K562 (cell line): ENCODE measurements around the gene CELF4. TPM values are rescaled to one million over a fixed set of nuclear protein-coding genes. Genes with fewer than 3 reads are reported as not detected.

Experiments
- ATAC-seq: fragments of 200-7000 bp; cut with Tn5 transposase; 3 replicates; pipeline ENCODE4 v1.9.1; 2020; ENCODE audit warnings: moderate library complexity
- BruUV-seq: library from RNA; stranded (reverse); fragments of 400-500 nt; replicated peaks from 2 replicates; lab custom pipeline; 2021; lab: Mats Ljungman, UMichigan
- CTCF ChIA-PET: fragments of 300-600 bp; formaldehyde crosslinking; extraction: SDS; loops from one replicate; lab custom pipeline; 2021; ENCODE audit warnings: low intra/inter-chr PET ratio; lab: Yijun Ruan, JAX
- POLR2A ChIA-PET: fragments of 300-600, 350-650 bp; sonication (Branson Sonifier 250); formaldehyde crosslinking; extraction: SDS; loops from one replicate; lab custom pipeline; 2021; ENCODE audit warnings: antibody characterized with exemption, inconsistent platforms; lab: Yijun Ruan, JAX
- DNase-seq, 4 experiments: peaks; one replicate each; pipeline versions ENCODE4 v3.0.0 to v3.0.0-alpha.2; 2011 to 2018; ENCODE audit warnings: low spot score in 3 of 4, mixed read lengths in 3 of 4; ENCODE audit errors: extremely low read depth in 1 of 4
- FAIRE-seq: peaks from 2 replicates; lab custom pipeline; 2011; peaks lifted over from hg19 to GRCh38; lab: Jason Lieb, UNC
- H2AFZ ChIP-seq: 2 replicates; pipeline ENCODE4 v1.6.0; 2011; ENCODE audit warnings: low read depth, low read length, control low read depth, inconsistent platforms
- H3K27ac ChIP-seq: fragments of 200-600 bp; 3 replicates; pipeline ENCODE4 v1.8.0; 2011; ENCODE audit warnings: low read depth, mild to moderate bottlenecking, control low read depth, inconsistent platforms, low read length, moderate library complexity, mixed read lengths; ENCODE audit errors: extremely low read depth
- H3K27me3 ChIP-seq, 2 experiments: fragments of 300-600 bp in 1 of 2; 2 replicates in 1 of 2; 3 replicates in 1 of 2; pipeline versions ENCODE4 v1.6.0 to v1.8.0; 2011; ENCODE audit warnings: inconsistent platforms in 2 of 2, low read length in 2 of 2, mild to moderate bottlenecking in 1 of 2, mixed read lengths in 1 of 2, moderate library complexity in 1 of 2; ENCODE audit not compliant: control insufficient read depth in 2 of 2, insufficient read depth in 2 of 2
- H3K36me3 ChIP-seq: fragments of 300-600 bp; 3 replicates; pipeline ENCODE4 v1.8.0; 2011; ENCODE audit warnings: mild to moderate bottlenecking, low read length, inconsistent platforms; ENCODE audit not compliant: control insufficient read depth, insufficient read depth
- H3K4me1 ChIP-seq, 2 experiments: fragments of 200-600 bp in 1 of 2; replicated peaks in 1 of 2; 2 replicates in 1 of 2; 3 replicates in 1 of 2; pipeline versions ENCODE4 v1.5.1 to v1.8.0; 2011; ENCODE audit warnings: inconsistent platforms in 2 of 2, low read length in 2 of 2, mild to moderate bottlenecking in 1 of 2, mixed read lengths in 1 of 2, moderate library complexity in 1 of 2; ENCODE audit not compliant: control insufficient read depth in 2 of 2, insufficient read depth in 2 of 2
- H3K4me2 ChIP-seq: 2 replicates; pipeline ENCODE4 v1.6.1; 2011; ENCODE audit warnings: low read length, control low read depth, inconsistent platforms, mixed read lengths; ENCODE audit not compliant: insufficient read depth
- H3K4me3 ChIP-seq: fragments of 200-600 bp; sonication (generic), shearing (Covaris generic); 2 replicates; pipeline ENCODE4 v1.5.1; 2016; ENCODE audit warnings: control low read depth, inconsistent platforms
- H3K79me2 ChIP-seq: fragments of 200-600 bp; 3 replicates; pipeline ENCODE4 v1.8.0; 2011; ENCODE audit warnings: low read length, inconsistent platforms; ENCODE audit not compliant: control insufficient read depth, insufficient read depth
- H3K9ac ChIP-seq, 2 experiments: 2 replicates each; pipeline versions ENCODE4 v1.6.0 to v1.6.1; 2011; ENCODE audit warnings: low read depth in 2 of 2, low read length in 2 of 2, control low read depth in 1 of 2, inconsistent platforms in 1 of 2, mild to moderate bottlenecking in 1 of 2, mixed read lengths in 1 of 2; ENCODE audit not compliant: insufficient read depth in 1 of 2
- H3K9me1 ChIP-seq: one replicate; pipeline ENCODE4 v1.6.0; 2011; ENCODE audit warnings: inconsistent platforms, mild to moderate bottlenecking, low read length, moderate library complexity; ENCODE audit not compliant: control insufficient read depth, insufficient read depth
- H3K9me3 ChIP-seq: replicated peaks from 2 replicates; pipeline ENCODE4 v1.5.1; 2011; ENCODE audit warnings: low read depth, low read length, inconsistent platforms; ENCODE audit not compliant: control insufficient read depth, insufficient read depth
- H4K20me1 ChIP-seq: replicated peaks from 2 replicates; pipeline ENCODE4 v1.6.1; 2011; ENCODE audit warnings: low read length, inconsistent platforms, mixed read lengths; ENCODE audit not compliant: control insufficient read depth, insufficient read depth
- COPS2 ChIP-seq: fragments of 450-650 bp; conservative IDR thresholded peaks from 2 replicates; pipeline ENCODE4 v1.6.1; 2016; ENCODE audit warnings: mild to moderate bottlenecking, moderate library complexity
- ELK3 ChIP-seq: fragments of 450-650 bp; formaldehyde crosslinking; IDR thresholded peaks from 2 replicates; pipeline ENCODE4 v1.4.0; 2020; ENCODE audit warnings: mild to moderate bottlenecking
- HCFC1 ChIP-seq: IDR thresholded peaks from 2 replicates; pipeline ENCODE4 v1.6.1; 2012; ENCODE audit warnings: low read depth, low read length, improper control_type of control experiment
- HOXB6 ChIP-seq: fragments of 250-450 bp; sonication (Bioruptor Pico); IDR thresholded peaks from 2 replicates; pipeline ENCODE4 v1.5.1; 2022; ENCODE audit warnings: mild to moderate bottlenecking, borderline replicate concordance
- HSF4 ChIP-seq: fragments of 250-450 bp; sonication (Bioruptor Pico); IDR thresholded peaks from 2 replicates; pipeline ENCODE4 v2.1.2; 2022; ENCODE audit warnings: mild to moderate bottlenecking, moderate library complexity, borderline replicate concordance
- KLF10 ChIP-seq: fragments of 250-450 bp; sonication (Bioruptor Pico); IDR thresholded peaks from 2 replicates; pipeline ENCODE4 v1.6.1; 2021; ENCODE audit warnings: matching md5 sums
- NFYB ChIP-seq: IDR thresholded peaks from 2 replicates; pipeline ENCODE4 v1.6.1; 2011; ENCODE audit warnings: mild to moderate bottlenecking, moderate library complexity; ENCODE audit not compliant: insufficient read length; ENCODE audit errors: extremely low read depth
- PHTF2 ChIP-seq: fragments of 250-450 bp; sonication (Bioruptor Pico); IDR thresholded peaks from 2 replicates; pipeline ENCODE4 v1.5.0; 2021; ENCODE audit warnings: mild to moderate bottlenecking
- ZNF175 ChIP-seq: fragments of 200-800 bp; sonication (Bioruptor generic); IDR thresholded peaks from 2 replicates; pipeline ENCODE4 v1.6.1; 2016; ENCODE audit warnings: low read depth, mild to moderate bottlenecking, missing genetic modification characterization, missing compliant biosample characterization
- ZNF184 ChIP-seq: sonication (generic); formaldehyde crosslinking; IDR thresholded peaks from 2 replicates; pipeline ENCODE4 v1.5.0; 2020; ENCODE audit warnings: missing genetic modification reagents
- ZNF695 ChIP-seq: fragments of 450-650 bp; formaldehyde crosslinking; IDR thresholded peaks from 2 replicates; pipeline ENCODE4 v1.4.0; 2020; ENCODE audit warnings: mild to moderate bottlenecking, moderate library complexity
- WGBS: fragments of 100-300 bp; shearing (Covaris generic); methylation state at CpG from one replicate; pipeline ENCODE4 v1.1.6; 2016; ENCODE audit warnings: low coverage, mixed read lengths; ENCODE audit not compliant: insufficient coverage; ENCODE audit errors: missing lambda C conversion rate; 5-methylcytosine and 5-hydroxymethylcytosine counted together
- in situ Hi-C: fragments of 300-500 bp; cut with MboI; formaldehyde crosslinking; loops from 4 replicates; pipeline ENCODE4 v1.15.0; 2018; ENCODE audit warnings: inconsistent platforms, mixed read lengths
- intact Hi-C: fragments of 100-400 bp; cut with micrococcal nuclease; formaldehyde crosslinking; loops from 2 replicates; pipeline ENCODE4 v1.14.2; 2022
- polyA plus RNA-seq, 8 experiments: library from polyadenylated mRNA; depleted of rRNA in 4 of 8; stranded (reverse) in 5 of 8; unstranded in 3 of 8; fragments of >200 nt; fragmentation: Nextera tagmentation in 2 of 8; fragmentation: Illumina TruSeq in 1 of 8; extraction: Ambion mirVana in 2 of 8; extraction: Trizol in 1 of 8; gene quantifications; 2 replicates each; pipeline versions ENCODE4 v1.2.1 to v1.2.3, GENCODE V29; 2011 to 2014; ENCODE audit warnings: inconsistent platforms in 1 of 8, missing spikeins in 1 of 8
- total RNA-seq, 7 experiments: library from RNA; depleted of rRNA in 6 of 7; stranded (reverse); fragments of >200 nt in 6 of 7; fragmentation: Illumina TruSeq in 2 of 7; extraction: Trizol in 2 of 7; gene quantifications; 2 replicates each; pipeline versions ENCODE4 v1.2.1 to v1.2.3, GENCODE V29; 2011 to 2021; ENCODE audit warnings: low replicate concordance in 1 of 7
- TF ChIP-seq, protein P1 (sequence below), 2 experiments: fragments of 450-650 bp; IDR thresholded peaks; 2 replicates each; pipeline ENCODE4 v1.6.1; 2016
- TF ChIP-seq, protein P2 (sequence below): IDR thresholded peaks from 2 replicates; pipeline ENCODE4 v1.6.1; 2011; ENCODE audit warnings: borderline replicate concordance, low read depth, mild to moderate bottlenecking, moderate library complexity, low read length; ENCODE audit not compliant: insufficient read depth, poor library complexity, severe bottlenecking
- TF ChIP-seq, protein P3 (sequence below): fragments of 250-450 bp; sonication (Bioruptor Pico); IDR thresholded peaks from 2 replicates; pipeline ENCODE4 v1.4.0; 2020

The CELF4 gene
- total and polyA plus RNA-seq, 9 of the 15 experiments (the other 6 are each of a cell fraction or from before 2014, with no cell fraction given), result 0.04 to 0.24 (median 0.07) TPM; not detected in 3

- no peak for TF ChIP-seq HOXB6 (CRISPR knock-in tag)
- TF ChIP-seq, protein P1, sequence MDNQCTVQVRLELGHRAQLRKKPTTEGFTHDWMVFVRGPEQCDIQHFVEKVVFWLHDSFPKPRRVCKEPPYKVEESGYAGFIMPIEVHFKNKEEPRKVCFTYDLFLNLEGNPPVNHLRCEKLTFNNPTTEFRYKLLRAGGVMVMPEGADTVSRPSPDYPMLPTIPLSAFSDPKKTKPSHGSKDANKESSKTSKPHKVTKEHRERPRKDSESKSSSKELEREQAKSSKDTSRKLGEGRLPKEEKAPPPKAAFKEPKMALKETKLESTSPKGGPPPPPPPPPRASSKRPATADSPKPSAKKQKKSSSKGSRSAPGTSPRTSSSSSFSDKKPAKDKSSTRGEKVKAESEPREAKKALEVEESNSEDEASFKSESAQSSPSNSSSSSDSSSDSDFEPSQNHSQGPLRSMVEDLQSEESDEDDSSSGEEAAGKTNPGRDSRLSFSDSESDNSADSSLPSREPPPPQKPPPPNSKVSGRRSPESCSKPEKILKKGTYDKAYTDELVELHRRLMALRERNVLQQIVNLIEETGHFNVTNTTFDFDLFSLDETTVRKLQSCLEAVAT (IDR thresholded peaks at IDR 0.05), result no peak
These were observed 21.1 kb upstream of the CELF4 start (continued) for GRCh38 chr18:37586656-37587225.

DNA sequence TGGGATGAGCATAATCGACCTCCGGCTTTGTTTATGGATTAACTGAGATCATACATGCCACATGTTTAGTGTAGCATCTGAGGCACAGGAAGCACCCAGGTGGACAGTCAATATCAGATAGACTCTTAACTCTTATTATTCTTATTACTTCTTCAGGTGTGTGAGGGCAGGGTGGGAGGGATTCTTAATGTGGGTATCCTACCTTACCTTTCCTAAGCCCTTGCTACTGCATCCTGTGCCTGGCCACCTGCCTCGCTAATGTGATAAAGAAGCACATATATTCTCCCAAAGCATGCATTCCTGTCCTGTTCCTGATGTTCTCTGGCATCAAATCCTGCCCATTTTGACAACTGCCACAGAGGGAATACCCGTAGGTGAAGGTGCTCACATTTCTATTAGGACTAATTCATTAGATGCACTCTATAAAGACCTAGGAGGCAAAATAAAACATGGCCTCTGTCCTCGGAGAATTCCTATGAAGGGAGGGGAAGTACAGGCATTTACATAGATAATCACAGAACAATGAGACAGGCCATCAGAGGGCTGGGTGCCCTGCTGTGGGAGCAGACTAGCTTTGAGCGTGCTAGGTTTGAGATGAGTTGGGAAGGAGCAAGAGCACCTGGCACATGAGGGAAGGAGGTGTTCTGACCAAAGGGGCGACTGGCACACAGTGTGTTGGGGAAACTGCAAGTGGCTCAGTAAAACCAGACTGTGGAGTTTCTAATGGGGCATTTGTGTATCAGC is 19.5 kb upstream of the CELF4 start:
- Histone ChIP-seq H3K27me3 (no peaks in the 10 kb centered on the region), H3K27ac (no peak overlapping the region), H3K36me3 (no peaks in the 10 kb centered on the region), H3K9ac (no peak overlapping the region), H3K4me1 (no peaks in the 10 kb centered on the region), H3K9me3 (no peaks in the 10 kb centered on the region), H4K20me1 (no peaks in the 10 kb centered on the region), H3K4me3 (no peak overlapping the region), H2AFZ (no peak overlapping the region), H3K4me2 (no peak overlapping the region), H3K79me2 (no peaks in the 10 kb centered on the region), H3K9me1 (no peaks in the 10 kb centered on the region)
- CTCF ChIA-PET, result interaction anchor here (0.5 kb wide), 1 partner anchor 1009 kb away, joined by 4 read pairs; no protein-coding TSS in a partner anchor
- in situ Hi-C loops, result no loop called here
- POLR2A ChIA-PET, result no interaction called here
- ATAC-seq (no peak), DNase-seq (no peak), FAIRE-seq (no peak)
- 1% methylated on average over 7 of the region's 7 CpGs for WGBS
- intact Hi-C loops, result no loop called here
- no TSS peak for BruUV-seq
- TF ChIP-seq ZNF175 (CRISPR knock-in tag), result no peak
- no peak for TF ChIP-seq HCFC1
- TF ChIP-seq, protein P2, sequence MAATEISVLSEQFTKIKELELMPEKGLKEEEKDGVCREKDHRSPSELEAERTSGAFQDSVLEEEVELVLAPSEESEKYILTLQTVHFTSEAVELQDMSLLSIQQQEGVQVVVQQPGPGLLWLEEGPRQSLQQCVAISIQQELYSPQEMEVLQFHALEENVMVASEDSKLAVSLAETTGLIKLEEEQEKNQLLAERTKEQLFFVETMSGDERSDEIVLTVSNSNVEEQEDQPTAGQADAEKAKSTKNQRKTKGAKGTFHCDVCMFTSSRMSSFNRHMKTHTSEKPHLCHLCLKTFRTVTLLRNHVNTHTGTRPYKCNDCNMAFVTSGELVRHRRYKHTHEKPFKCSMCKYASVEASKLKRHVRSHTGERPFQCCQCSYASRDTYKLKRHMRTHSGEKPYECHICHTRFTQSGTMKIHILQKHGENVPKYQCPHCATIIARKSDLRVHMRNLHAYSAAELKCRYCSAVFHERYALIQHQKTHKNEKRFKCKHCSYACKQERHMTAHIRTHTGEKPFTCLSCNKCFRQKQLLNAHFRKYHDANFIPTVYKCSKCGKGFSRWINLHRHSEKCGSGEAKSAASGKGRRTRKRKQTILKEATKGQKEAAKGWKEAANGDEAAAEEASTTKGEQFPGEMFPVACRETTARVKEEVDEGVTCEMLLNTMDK, result no peak
- no peak for TF ChIP-seq PHTF2 (CRISPR knock-in tag)
- no peak for TF ChIP-seq HSF4
- TF ChIP-seq COPS2, result no peak
- TF ChIP-seq NFYB, result no peak
- no peak for TF ChIP-seq ZNF184 (CRISPR knock-in tag)
- TF ChIP-seq KLF10 (CRISPR knock-in tag), result no peak
- TF ChIP-seq ZNF695, result no peak
- TF ChIP-seq, protein P3, sequence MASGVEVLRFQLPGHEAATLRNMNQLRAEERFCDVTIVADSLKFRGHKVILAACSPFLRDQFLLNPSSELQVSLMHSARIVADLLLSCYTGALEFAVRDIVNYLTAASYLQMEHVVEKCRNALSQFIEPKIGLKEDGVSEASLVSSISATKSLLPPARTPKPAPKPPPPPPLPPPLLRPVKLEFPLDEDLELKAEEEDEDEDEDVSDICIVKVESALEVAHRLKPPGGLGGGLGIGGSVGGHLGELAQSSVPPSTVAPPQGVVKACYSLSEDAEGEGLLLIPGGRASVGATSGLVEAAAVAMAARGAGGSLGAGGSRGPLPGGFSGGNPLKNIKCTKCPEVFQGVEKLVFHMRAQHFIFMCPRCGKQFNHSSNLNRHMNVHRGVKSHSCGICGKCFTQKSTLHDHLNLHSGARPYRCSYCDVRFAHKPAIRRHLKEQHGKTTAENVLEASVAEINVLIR (CRISPR knock-in tag), result no peak
- no peak for TF ChIP-seq ELK3 (CRISPR knock-in tag)
